ENCODE data around the gene PLOD2. TPM values are rescaled to one million over a fixed set of nuclear protein-coding genes. Genes with fewer than 3 reads are reported as not detected.

PLOD2 gene
- total and polyA plus RNA-seq, 2 donors from 2014 or later, result 21.3 to 66.0 TPM

GRCh38 chr3:146164971-146165769 is 4.2 kb upstream of the PLOD2 start:
- H3K27ac ChIP-seq (ENCODE audit: low read depth in 2 of 2, low read length in 2 of 2), result no peak overlapping the region
- H3K9me3 ChIP-seq (ENCODE audit: control insufficient read depth in 2 of 3, insufficient read depth in 1 of 3, low read length in 3 of 3), result no peaks in the 10 kb centered on the region
- intact Hi-C loops (cut with DNase I), result no loop called here
- DNase-seq, result no peak
- H3K4me1 ChIP-seq (ENCODE audit: control insufficient read depth in 2 of 3, insufficient read depth in 2 of 3, low read depth in 1 of 3, low read length in 3 of 3), result no peaks in the 10 kb centered on the region
- H3K27me3 ChIP-seq (ENCODE audit: control insufficient read depth, insufficient read depth, low read length), result no peaks in the 10 kb centered on the region
- no peak overlapping the region for H3K9ac ChIP-seq (ENCODE audit: low read length in 3 of 3)
- no peak for TF ChIP-seq CTCF (IDR thresholded peaks at IDR 0.05; ENCODE audit: borderline replicate concordance, extremely low read depth, insufficient read depth)
- FAIRE-seq, result no peak
- no peaks in the 10 kb centered on the region for H3K36me3 ChIP-seq (ENCODE audit: control insufficient read depth in 2 of 3, insufficient read depth in 3 of 3, low read length in 3 of 3)
- no peak overlapping the region for H3K4me3 ChIP-seq (ENCODE audit: low read length in 3 of 3)

DNA sequence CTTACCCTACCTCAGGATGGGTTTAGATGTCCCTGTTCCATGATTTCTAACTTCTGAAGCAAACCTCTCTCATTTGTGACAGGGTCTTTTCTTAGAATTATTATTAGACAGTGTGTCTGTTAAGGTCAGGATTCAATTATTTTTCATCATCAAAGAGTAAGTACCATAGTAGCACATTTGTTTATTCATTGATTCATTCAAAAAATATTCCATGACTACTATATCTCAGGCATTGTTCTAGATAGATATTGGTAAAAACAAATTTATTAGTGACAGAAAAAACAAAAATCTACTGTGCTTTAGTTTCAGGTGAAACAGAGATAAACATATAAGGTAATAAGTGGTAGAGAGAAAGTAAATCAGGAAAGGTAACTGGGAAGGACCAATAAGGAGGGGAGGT is 3.5 kb upstream of the PLOD2 start:
- no peak overlapping the region for H3K9ac ChIP-seq (ENCODE audit: low read length in 3 of 3)
- FAIRE-seq, result no peak
- intact Hi-C loops (cut with DNase I), result no loop called here
- H3K36me3 ChIP-seq (ENCODE audit: control insufficient read depth in 2 of 3, insufficient read depth in 3 of 3, low read length in 3 of 3), result no peaks in the 10 kb centered on the region
- DNase-seq, result no peak
- no peaks in the 10 kb centered on the region for H3K27me3 ChIP-seq (ENCODE audit: control insufficient read depth, insufficient read depth, low read length)
- H3K9me3 ChIP-seq (ENCODE audit: control insufficient read depth in 2 of 3, insufficient read depth in 1 of 3, low read length in 3 of 3), result no peaks in the 10 kb centered on the region
- H3K4me3 ChIP-seq (ENCODE audit: low read length in 3 of 3), result no peak overlapping the region
- H3K27ac ChIP-seq (ENCODE audit: low read depth in 2 of 2, low read length in 2 of 2), result no peak overlapping the region
- TF ChIP-seq CTCF (IDR thresholded peaks at IDR 0.05; ENCODE audit: borderline replicate concordance, extremely low read depth, insufficient read depth), result no peak
- no peaks in the 10 kb centered on the region for H3K4me1 ChIP-seq (ENCODE audit: control insufficient read depth in 2 of 3, insufficient read depth in 2 of 3, low read depth in 1 of 3, low read length in 3 of 3)

GRCh38 chr3:146164071-146164470 is 3.1 kb upstream of the PLOD2 start:
- Histone ChIP-seq H3K27me3 (ENCODE audit: control insufficient read depth, insufficient read depth, low read length) (no peaks in the 10 kb centered on the region), H3K9me3 (ENCODE audit: control insufficient read depth in 2 of 3, insufficient read depth in 1 of 3, low read length in 3 of 3) (no peaks in the 10 kb centered on the region), H3K9ac (ENCODE audit: low read length in 3 of 3) (no peak overlapping the region), H3K27ac (ENCODE audit: low read depth in 2 of 2, low read length in 2 of 2) (no peak overlapping the region), H3K4me1 (ENCODE audit: control insufficient read depth in 2 of 3, insufficient read depth in 2 of 3, low read depth in 1 of 3, low read length in 3 of 3) (no peaks in the 10 kb centered on the region), H3K4me3 (ENCODE audit: low read length in 3 of 3) (no peak overlapping the region), H3K36me3 (ENCODE audit: control insufficient read depth in 2 of 3, insufficient read depth in 3 of 3, low read length in 3 of 3) (no peaks in the 10 kb centered on the region)
- FAIRE-seq, result no peak
- DNase-seq, result no peak
- TF ChIP-seq CTCF (IDR thresholded peaks at IDR 0.05; ENCODE audit: borderline replicate concordance, extremely low read depth, insufficient read depth), result no peak
- intact Hi-C loops (cut with DNase I), result no loop called here

Measured in kidney (tissue), 14 donors.